ENCODE data around the gene MAP2K5.

The MAP2K5 gene

DNA sequence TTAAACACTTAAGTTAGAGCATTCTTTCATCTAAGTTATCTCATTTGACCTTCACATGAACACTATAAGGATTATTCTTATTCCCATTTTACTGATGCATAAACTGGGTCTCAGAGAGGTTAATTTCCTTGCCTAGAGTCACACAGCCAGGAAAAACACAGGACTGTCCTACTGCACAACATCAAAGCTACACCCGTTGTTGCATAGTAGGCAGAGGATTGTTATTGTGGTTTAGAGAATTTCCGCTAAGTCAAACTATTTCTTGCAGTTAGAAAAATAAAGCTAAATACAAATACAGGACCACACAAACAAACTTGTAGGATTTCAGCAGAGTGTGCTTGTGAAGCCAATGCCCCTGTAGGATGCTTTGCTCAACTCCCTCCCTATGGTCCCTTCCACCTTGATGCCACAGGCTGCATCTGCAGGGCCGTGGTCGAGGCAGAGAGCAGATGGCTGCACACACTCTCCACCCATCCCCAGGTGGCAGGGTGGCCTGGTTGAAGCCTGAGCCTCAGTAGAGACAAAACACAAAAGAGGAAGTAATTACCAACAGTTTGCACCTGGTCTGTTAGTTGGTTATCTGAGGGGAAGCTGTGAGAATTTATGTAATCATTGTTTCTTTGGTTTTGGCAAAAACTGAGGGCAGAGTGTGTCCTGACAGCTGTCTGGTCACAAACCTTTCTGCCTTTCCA lies 241.7 kb downstream of the MAP2K5 start:
- no peak for DNase-seq (ENCODE audit: low read depth)

GRCh38 chr15:67784856-67785430 lies 242.4 kb downstream of the MAP2K5 start:
- DNase-seq (ENCODE audit: low read depth), result no peak

GRCh38 chr15:67785431-67785830 lies 242.9 kb downstream of the MAP2K5 start:
- DNase-seq (ENCODE audit: low read depth), result no peak

DNA sequence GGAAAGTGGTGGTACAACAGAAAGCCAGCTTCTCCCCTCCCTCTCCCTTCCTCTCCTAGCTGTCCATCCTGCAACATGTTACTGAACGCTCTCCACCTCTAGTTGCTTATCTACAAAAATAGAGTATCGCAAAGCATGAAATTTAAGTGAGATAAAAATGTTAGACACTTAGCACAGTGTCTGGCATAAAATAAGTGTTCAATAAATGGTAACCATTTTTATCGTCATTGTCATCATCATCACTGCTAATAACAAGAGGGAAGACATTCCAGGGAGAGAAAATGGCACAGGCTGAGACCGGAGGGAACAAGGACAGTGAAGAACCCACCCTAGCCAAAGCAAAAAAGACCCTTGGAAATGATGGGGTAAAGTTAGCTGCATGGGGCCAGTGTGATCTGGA lies 244.1 kb downstream of the MAP2K5 start:
- no peak for DNase-seq (ENCODE audit: low read depth)

GRCh38 chr15:67788986-67789385 lies 246.5 kb downstream of the MAP2K5 start:
- DNase-seq (ENCODE audit: low read depth), result no peak

DNA sequence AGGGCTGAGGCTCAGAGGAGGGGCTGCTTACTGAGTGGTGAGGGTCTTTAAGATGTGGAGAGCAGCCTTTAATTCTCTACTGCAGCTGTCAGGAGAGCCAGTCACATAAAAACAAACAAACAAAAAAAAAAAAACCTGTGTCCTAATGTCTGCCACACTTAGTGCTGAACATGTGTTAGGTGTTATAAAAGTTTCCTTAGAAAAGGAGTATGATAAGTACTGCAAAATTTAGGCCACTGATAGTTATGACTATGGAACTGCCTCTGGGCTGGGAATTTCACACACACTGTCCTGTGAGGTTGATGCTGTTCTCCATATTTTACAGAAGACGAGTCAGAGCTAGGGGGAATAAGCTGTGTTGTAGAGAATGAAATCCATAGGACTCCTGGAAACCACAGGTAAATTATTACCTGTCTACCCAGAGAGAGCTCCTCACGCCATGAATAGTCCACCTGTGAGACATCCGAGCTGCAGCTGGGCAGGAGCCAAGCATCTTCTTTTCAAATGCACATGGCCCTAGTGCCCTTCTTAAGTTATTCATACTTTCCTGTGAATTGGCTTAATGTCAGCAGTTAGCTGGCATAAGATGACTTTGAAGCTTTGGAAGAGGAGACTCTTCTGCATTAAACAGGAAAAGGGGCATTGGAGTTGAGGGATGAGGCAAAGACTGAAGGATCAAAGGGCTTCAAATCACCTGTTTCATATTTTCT lies 248.3 kb downstream of the MAP2K5 start:
- DNase-seq (ENCODE audit: low read depth), result no peak

DNA sequence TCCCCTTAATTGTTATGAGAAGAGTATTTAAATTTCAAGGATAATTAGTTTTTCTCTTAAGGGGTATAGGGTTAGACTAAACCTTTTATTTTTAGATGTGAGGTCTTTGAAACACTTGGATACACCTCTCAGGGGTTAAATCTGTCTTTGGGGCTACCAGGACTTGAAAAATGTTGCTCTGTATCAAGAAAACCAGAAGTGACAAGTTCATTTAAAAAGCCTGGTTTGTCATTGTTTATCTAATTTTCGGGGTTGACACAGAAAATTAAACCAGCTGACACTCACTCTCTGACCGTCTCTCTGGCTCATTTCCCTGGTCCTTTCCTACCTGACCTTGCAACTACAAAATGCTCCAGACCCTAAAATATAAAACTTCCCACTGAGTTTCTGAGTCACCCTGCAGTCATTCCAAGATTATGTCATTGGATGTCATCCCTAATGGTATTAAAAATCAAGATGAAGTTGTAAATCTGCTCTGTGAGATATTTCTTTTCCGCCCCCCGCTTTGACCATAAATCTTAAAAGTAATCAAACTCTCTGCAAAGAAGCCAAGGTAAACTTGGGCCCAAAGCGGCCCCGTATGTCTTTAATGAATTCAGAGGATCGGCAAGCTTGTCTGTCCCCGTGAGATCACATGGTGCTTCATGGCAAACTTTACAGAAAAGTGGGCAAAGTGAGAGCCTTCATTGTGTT lies 249.9 kb downstream of the MAP2K5 start:
- DNase-seq (ENCODE audit: low read depth), result no peak

DNA sequence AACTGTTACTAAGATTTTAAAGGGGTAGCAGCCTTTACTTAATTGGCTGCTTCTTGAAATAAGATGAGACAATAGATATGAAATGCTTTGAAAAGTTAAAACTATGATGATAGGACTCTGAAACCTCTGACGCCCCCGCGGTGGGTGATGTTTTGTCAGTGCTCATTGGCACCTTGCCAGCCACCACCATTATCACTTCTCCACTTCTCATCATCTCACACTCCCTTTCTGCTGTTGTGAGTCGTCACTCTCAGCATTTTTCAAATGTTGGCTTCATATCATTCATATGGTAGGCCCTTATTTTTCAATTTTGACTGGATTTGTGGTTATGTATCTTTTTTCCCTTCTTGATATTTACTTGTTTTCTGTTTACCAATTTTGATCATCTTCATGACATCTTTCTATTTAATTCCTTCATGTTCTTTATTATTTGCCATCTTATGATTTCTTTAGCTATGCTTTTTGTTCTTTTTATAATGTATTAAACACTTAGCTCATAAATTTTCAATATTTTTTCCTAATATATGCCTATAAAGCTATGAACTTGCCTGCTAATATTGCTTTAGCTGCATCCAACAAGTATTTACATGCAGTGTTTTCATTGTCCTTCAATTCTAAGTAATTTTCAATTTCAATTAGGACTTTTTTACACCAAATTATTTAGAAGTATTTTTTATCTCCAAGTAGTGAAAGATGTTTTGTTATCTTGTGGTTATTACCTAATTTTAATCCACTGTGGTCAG lies 252.5 kb downstream of the MAP2K5 start:
- no peak for DNase-seq (ENCODE audit: low read depth)

- no peak for DNase-seq (ENCODE audit: low read depth)
Observed at GRCh38 chr15:67796196-67797127, 254.0 kb downstream of the MAP2K5 start.

DNA sequence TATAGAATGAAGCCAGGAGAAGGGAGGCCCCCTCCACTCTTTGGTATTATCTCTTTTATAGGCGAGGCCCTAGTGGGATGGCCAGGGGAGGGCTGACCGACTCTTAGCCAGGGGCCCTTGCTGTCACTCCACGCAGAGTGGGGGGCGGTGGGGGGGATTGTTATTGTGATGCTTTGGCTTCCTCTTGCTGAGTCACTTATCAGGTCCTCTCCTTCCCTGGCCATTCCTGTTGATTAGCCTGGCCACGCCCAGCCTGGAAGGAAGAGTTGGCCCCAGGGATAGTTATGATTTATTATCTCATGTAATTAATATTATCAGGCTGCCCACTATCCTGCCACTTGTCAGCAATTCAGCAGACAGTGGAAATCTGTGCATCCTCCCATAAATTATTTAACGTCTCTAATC lies 257.3 kb downstream of the MAP2K5 start:
- DNase-seq (ENCODE audit: low read depth), result no peak

DNA sequence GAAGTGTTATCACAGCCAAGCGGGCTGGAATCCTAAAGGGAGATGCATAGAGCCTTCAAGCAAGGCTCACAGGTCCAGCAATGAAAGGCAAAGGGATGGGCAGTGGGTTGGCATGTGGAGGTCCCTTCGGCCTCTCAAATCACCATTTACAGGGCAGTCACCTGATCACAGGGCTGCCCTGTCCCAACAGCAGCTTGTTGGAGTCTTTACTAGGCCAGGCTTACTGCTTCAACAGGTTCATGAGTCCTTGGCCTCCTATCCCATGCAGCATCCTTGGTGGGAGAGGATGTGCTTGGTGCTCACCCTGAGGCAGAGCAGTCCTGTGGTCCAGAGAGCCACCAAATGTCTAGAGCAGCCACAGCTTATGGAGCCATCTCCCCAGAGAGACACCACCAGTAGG lies 258.6 kb downstream of the MAP2K5 start:
- no peak for DNase-seq (ENCODE audit: low read depth)

DNA sequence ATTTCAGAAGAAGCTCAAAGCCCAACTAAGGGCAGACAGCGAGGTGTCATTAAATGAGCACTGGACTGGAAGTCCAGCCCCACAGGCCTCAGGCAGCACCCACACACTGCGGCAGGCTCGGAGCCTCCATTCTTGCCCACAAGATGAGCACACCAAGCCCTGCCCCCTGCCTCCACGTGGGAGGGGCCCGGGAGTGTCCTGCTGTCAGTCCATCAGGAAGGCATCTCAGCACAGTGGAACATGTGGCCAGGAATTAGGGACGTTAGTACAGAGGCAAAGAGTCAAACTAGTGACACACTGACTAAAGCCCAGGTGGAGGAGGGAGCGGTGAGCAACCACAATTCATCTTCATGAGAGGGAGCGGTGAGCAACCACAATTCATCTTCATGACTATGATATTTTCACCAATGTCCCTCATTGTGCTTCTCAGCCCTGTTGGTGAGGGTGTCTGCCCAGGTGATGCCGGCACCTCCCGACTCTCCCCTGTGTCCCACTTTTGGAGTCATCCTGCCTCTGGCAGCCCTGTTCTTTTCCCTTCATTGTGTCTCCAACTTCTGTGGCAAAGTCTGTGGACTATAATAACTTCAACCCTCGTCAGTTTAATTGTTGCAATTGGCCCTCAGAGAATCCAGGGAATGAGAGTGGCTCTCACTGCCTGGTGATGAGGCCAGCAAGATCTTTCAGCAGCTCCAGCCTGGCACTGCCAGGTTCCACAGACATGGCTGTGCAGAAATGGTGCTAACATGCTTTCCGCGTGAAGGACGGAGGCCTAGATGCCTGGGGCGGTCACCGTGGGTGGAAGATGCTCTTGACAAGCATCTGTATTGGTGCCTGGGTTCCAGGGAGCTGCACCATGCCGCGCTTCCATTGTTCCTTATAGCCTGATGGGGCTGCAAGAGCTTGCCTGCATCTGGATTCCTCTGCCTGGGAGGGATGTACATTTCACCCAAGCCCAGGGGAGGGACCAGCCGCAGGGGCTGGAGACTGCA lies 259.7 kb downstream of the MAP2K5 start:
- DNase-seq (ENCODE audit: low read depth), result no peak

DNA sequence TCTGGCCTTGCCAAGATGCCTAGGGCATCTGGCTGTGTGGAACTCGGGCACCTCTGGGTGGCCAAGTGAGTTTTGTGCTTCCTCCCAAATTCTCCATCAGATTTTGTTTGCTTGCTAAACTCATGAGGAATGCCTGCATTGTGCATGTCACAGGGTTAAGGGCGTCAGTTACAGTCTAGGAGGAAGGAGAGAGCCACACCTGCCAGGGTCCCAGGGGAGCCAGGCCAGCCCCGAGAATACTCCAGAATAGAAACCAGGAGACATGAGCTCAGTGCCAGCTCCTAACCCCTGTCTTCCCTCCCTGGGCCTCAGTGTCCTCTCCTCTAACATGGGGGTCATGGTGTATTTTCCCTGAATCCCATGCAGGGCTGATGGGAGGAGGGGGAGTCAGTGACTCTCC lies 260.8 kb downstream of the MAP2K5 start:
- no peak for DNase-seq (ENCODE audit: low read depth)

- DNase-seq (ENCODE audit: low read depth), result no peak
Observed at GRCh38 chr15:67803996-67804843, 261.7 kb downstream of the MAP2K5 start.

GRCh38 chr15:67805008-67805665 lies 262.6 kb downstream of the MAP2K5 start:
- DNase-seq (ENCODE audit: low read depth), result no peak

DNA sequence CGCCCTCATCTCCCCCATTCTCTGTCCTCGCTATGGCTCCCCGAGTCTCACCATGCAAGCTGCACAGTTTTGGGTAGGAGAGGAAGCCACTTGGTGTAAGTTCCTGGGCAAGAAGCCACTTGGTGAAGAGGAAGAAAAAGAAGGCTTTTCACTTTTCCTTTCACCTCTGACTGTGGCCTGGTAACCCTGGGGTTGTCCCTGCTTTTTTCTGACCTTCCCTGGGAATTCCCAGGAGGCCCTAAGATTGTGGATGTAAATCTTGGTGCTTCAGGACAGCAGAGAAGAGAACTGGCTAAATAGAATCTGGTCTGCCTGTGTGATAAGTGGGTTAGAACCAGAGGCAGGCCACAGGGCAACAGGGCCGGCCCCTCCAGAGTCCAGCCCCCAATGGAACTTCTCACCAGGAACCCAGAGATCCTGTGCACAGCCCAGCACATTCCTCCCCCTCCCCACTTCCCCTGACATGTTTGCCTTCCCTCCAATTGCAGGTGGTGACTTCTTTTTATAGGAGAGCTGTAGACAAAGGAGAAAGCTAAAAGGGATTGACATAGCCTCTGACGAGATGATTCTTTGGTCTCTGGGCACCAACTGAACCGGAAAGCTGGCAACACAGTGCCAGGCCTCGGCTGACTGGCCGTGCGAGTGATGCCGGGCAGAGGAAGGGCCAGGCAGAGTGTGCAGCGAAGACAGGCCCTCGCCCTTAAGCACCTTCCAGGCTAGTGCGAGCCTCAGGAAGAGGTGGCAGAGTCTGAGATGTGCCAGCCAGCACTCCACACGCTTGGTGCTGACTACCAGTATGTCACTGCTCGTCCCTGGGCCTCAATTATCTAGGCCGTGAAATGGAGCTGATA lies 263.4 kb downstream of the MAP2K5 start:
- no peak for DNase-seq (ENCODE audit: low read depth)

DNA sequence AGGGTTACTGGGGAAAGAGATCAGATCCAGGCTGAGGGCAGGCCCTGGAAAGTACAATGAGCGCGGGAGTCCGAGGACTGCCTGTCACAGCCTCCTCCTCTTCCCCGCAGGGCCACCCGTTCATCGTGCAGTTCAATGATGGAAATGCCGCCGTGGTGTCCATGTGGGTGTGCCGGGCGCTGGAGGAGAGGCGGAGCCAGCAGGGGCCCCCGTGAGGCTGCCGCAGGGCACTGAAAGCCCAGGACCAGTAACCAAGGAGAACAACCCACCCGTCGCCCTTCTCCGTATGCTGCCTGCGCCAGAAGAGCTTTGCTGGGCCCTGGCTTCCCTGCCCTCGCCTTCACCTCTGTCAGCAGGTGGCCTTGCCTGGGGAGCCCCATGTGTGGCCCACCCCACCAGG lies 264.0 kb downstream of the MAP2K5 start:
- DNase-seq (ENCODE audit: low read depth), result no peak

Data from activated T-helper 9 cell treated with anti-CD3 and anti-CD28 coated beads, Interleukin-2, amount 50 U/mL, for 16 hours (primary cell).